HG02970 (cell line): Measurements from ENCODE around the gene TTC36.
A peak's percentile ranks its signal among the peaks of the same experiment; 100 is the strongest.
"Not testable (repeated sequence)": the region's sequence is repeated elsewhere in the genome, so short reads cannot be mapped to it uniquely, and the experiment has no call there.

Experiments
- ATAC-seq: cut with Tn5 transposase; IDR thresholded peaks from one replicate; pipeline ENCODE4 v1.9.1; 2021; ENCODE audit warnings: mild to moderate bottlenecking, moderate library complexity, moderate number of reproducible peaks; ENCODE audit not compliant: unreplicated experiment, low FRiP score

TTC36 gene

DNA sequence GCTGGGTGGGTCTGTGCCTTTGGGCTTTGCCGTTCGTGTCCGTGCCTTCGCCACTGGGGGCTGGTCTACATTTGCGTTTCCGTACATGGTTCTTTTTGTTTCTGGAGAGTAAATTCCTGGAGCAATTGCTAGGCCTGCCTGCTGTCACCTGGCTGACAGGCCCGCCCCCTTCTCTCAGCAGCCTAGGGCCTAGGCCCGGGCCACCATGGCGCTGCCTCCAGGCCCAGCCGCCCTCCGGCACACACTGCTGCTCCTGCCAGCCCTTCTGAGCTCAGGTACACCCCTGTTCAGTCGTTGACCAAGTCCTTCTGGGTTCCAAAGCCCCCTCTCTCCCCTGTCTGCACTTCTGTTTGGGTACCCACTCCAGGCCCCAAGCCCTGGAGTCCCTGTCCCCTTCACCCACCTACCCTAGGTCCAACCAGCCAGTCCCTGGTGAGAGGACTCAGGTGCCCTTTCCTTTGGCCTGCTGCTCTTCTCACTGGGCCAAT, 4.4 kb downstream of the TTC36 start:
- ATAC-seq, result no peak

DNA sequence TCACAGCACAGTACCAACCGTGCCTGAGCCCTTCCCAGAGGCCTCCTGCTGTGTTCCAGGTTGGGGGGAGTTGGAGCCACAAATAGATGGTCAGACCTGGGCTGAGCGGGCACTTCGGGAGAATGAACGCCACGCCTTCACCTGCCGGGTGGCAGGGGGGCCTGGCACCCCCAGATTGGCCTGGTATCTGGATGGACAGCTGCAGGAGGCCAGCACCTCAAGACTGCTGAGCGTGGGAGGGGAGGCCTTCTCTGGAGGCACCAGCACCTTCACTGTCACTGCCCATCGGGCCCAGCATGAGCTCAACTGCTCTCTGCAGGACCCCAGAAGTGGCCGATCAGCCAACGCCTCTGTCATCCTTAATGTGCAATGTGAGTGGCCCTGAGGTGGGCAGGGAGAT, 4.8 kb downstream of the TTC36 start:
- ATAC-seq, result no peak

DNA sequence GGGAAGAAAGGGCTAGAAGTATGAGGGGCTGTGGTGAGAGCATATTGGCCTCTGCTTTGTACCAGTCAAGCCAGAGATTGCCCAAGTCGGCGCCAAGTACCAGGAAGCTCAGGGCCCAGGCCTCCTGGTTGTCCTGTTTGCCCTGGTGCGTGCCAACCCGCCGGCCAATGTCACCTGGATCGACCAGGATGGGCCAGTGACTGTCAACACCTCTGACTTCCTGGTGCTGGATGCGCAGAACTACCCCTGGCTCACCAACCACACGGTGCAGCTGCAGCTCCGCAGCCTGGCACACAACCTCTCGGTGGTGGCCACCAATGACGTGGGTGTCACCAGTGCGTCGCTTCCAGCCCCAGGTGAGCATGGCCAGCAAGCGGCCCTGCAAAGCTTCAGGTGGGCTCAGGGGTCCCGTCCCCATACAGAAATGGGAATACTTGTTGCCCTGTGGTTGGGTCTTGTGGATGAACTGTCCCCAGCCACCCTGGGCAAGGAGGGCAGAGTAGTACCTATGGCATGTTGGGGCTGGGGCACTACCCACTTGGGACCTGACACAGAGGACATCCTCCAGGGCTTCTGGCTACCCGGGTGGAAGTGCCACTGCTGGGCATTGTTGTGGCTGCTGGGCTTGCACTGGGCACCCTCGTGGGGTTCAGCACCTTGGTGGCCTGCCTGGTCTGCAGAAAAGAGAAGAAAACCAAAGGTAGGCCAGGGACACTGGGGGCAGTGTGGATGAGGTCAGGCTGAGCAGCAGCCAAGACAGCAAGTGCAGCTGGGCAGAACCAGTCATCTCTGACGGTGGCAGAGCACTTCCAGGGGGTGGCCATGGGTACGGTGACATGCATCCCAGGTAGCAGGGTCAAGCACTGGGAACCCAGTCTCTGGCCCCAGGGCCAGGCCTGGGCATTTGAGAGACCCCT, 5.8 kb downstream of the TTC36 start:
- no peak for ATAC-seq

DNA sequence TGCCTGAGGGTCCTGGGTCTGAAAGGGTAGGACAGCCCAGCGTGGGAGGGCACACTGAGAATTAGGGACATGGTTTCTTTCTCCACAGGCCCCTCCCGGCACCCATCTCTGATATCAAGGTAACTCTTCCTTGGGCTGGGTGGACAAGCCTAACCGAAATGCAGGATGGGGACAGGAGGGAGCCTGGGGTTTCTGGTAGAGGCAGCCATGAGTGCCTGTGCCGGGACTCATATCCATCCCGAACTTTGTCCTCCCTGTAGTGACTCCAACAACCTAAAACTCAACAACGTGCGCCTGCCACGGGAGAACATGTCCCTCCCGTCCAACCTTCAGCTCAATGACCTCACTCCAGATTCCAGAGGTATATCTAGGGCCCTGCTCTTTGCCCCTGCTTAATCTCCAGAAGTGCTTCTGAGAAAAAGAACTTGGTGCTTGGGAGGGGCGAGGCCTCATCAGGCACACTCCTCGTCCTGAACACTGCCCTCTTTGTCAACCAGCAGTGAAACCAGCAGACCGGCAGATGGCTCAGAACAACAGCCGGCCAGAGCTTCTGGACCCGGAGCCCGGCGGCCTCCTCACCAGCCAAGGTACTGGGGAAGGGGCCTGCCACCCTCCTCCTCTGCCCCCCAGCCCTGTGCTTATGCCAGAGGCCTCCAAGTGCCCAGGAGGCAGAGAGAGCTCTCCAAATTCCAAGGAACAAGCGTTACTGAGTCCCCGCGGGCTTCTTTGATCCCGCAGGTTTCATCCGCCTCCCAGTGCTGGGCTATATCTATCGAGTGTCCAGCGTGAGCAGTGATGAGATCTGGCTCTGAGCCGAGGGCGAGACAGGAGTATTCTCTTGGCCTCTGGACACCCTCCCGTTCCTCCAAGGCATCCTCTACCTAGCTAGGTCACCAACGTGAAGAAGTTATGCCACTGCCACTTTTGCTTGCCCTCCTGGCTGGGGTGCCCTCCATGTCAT, 6.8 kb downstream of the TTC36 start:
- no peak for ATAC-seq

DNA sequence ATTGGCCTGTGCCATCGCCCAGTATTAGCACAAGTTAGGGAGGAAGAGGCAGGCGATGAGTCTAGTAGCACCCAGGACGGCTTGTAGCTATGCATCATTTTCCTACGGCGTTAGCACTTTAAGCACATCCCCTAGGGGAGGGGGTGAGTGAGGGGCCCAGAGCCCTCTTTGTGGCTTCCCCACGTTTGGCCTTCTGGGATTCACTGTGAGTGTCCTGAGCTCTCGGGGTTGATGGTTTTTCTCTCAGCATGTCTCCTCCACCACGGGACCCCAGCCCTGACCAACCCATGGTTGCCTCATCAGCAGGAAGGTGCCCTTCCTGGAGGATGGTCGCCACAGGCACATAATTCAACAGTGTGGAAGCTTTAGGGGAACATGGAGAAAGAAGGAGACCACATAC, 8.0 kb downstream of the TTC36 start:
- no peak for ATAC-seq

DNA sequence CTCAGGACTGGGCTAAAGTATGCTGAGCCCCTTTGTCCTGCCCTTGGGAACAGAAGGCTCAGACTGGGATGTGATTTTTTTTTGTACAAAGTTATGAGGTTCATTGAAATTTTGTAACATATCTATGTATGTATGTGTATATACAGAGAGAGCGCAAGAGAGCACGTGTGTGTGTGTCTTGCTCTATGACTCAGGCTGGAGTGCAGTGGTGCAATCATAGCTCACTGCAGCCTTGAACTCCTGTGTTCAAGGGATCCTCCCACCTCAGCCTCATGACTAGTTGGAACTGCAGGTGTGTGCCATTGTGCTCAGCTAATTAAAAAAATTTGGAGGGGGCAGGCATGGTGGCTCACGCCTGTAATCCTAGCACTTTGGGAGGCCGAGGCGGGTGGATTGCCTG, 9.5 kb downstream of the TTC36 start:
- ATAC-seq, result no peak

DNA sequence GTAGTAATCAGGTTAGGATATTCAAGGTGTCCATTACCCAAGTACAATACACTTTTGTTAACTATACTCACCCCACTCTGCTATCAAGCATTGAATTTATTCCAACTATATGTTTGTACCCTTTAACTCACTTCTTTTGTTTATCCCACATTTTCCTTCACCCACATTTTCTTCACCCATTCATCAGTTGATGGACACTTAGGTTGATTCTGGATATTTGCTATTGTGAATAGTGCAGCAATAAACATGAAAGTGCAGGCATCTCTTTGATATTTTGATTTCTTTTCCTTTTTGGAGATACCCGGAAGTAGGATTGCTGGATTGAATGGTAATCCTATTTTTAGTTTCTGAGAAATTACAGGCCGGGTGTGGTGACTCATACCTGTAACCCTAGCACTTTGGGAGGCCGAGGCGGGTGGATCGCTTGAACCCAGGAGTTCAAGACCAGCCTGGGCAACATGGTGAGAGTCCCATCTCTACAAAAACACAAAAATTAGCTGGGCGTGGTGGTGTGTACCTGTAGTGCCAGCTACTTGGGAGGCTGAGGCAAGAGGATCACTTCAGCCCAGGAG, 10.2 kb downstream of the TTC36 start:
- no peak for ATAC-seq

DNA sequence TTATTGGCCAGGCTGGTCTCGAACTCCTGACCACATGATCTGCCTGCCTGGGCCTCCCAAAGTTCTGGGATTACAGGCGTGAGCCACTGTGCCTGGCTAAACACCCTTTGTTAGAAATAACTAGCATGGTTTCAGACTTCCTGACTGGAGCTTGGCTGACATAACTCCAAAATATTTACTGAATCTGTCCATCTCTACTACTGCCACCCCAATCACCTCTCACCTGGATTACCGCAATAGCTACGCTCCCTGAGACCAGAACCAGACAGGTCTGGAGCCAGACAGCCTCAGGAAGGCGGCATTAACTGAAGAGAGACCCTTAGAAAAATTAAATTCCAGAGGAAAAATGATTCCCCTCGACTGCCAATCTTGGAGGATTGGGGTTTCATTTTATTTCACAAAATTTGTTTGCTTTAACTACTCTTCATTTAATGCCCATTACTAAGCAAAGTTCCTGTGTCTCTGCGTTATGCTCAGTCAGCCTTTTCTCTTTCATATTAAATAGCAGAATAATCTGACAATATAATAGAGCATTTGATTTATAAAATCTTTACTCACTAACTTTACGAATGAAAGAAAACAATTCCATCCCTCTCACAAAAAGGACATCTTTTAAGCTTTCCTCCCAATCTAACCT, 16.9 kb downstream of the TTC36 start:
- ATAC-seq, result no peak

DNA sequence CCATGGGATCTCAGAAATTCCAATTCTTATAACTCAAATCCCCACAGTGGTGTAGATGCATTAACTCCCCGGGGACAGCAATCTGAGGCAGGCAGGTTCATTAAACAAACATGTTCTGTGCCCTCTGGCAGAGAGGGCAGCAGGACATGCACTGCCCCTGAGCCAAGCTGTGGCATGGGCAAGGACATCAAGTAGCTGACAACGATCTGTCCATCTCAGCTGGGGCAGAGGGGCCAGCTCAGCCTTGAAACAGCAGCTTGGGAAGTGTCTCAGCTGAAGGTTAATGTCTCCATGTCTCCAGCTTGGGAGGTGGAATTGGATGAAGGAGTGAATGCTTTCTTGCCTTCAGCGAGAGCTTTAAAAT, 17.4 kb downstream of the TTC36 start:
- ATAC-seq, result no peak

DNA sequence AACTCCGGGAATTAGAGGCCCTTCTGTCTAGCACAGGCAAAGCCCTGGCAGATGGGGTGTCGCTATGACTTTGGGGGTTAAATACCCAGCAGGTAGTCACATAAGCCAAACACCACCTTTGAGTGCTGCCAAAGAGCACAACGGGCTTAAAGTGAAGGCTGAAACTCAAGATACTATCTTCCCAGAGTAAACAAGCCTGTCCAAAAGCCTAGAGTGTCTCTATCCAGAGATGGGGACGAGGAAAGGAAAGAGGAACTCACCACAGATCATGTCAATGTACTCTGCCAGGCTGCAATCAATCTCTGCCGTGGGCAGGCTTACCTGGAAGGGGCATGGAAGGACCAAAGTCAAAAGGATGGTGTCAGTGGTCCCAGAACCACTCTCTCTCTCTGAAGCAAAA, 18.3 kb downstream of the TTC36 start:
- no peak for ATAC-seq

DNA sequence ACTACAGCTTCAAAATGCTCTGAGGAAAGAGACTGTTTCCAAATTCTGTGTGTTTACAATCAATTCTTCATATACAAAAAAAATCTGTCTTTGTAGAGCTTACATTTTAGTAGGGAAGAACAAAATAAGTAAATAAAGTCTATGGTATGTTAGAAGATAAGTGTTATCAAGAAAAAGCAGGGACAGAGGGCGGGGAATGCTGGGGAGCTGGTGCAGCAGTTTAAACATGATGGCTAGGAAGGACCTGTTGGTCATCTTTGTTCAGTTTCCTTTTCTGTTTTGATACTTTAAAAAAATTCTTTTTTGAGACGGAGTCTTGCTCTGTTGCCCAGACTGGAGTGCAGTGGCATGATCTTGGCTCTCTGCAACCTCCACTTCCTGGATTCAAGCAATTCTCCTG, 19.9 kb downstream of the TTC36 start:
- ATAC-seq, result no peak

DNA sequence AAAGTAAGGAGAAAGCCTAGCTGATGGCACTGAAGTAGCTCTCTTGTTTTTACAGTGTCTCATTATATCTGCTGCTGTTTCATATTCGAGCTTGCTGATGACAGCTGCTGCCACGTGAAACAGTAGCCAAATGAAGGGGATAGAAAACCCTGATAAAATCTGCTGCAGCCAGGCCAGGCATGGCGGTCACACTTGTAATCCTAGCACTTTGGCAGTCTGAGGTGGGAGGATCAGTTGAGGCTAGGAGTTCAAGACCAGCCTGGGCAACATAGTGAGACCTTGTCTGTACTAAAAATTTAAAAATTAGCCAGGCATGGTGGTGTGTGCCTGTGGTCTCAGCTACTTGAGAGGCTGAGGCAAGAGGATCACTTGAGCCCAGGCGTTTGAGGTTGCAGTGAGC, 25.1 kb downstream of the TTC36 start:
- ATAC-seq, result no peak

DNA sequence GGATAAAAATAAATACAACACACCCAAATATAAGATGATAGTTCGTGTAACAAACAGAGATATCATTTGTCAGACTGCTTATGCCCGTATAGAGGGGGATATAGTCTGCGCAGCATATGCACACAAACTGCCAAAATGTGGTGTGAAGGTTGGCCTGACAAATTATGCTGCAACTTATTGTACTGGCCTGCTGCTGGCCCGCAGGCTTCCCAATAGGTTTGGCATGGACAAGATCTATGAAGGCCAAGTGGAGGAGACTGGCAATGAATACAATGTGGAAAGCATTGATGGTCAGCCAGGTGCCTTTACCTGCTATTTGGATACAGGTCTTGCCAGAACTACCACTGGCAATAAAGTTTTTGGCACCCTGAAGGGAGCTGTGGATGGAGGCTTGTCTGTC, 33.5 kb downstream of the TTC36 start:
- no peak for ATAC-seq

DNA sequence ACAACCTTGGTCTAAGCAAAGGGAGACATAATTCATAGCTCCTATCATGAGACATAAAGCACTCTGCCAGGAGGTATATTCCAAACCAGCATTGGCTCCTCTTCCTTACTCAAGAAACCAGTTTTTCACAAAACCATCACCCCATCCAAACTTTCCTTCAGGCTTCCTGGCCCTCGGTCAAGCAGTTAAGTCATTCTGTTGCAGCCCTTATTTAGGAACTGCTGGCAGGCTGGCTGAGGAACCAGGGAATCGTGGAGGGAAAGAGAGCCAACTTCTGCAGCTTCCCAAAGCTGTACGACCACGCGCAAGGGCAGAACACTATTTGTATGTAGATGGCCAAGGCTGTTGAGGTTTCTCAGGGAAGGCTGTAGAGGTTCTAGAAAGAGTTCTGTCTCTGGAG, 37.8 kb downstream of the TTC36 start:
- ATAC-seq, result no peak

DNA sequence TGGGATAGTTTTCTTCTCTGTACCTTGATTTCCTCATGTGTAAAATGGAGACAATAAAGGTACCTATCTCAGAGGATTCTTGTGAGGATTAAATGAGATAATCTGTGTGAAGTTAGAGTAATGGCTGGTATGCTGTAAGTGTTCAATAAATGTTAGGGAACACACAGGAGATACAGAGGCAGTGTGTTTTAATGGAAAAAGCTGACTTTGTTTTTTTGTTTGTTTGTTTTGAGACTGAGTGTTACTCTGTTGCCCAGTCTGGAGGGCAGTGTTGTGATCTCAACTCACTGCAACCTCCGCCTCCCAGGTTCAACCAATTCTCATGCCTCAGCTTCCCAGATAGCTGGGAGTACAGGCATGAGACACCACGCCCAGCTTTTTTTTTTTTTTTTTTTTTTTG, 42.4 kb downstream of the TTC36 start:
- no peak for ATAC-seq

DNA sequence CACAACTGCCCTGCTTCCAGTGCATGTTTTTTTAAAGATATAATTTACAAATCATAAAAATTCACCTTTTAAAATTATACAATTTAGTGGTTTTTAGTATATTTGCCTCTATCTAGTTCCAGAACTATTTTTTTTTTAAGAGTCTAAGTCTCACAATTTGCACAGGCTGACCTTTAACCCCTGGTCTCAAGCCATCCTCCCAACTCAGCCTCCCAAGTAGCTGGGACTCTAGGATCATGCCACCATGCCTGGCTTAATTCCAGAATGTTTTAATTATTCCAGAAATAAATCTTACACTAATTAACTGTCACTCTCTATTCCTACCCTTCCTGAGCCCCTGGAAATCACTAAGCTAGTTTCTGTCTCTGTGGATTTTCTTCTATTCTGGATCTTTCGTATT, 43.5 kb downstream of the TTC36 start:
- no peak for ATAC-seq

DNA sequence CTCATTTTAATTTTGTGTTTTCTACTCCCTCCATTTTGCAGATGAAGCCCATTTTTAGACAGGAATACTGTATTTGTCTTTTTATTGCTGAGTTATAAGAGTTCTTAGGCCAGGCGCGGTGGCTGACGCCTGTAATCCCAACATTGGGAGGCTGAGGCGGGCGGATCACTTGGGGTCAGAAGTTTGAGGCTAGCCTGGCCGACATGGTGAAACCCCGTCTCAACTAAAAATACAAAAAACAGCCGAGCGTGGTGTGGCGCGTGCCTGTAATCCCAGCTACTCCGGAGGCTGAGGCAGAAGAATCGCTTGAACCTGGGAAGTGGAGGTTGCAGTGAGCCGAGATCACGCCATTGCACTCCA, 44.4 kb downstream of the TTC36 start:
- not testable (repeated sequence) for ATAC-seq

DNA sequence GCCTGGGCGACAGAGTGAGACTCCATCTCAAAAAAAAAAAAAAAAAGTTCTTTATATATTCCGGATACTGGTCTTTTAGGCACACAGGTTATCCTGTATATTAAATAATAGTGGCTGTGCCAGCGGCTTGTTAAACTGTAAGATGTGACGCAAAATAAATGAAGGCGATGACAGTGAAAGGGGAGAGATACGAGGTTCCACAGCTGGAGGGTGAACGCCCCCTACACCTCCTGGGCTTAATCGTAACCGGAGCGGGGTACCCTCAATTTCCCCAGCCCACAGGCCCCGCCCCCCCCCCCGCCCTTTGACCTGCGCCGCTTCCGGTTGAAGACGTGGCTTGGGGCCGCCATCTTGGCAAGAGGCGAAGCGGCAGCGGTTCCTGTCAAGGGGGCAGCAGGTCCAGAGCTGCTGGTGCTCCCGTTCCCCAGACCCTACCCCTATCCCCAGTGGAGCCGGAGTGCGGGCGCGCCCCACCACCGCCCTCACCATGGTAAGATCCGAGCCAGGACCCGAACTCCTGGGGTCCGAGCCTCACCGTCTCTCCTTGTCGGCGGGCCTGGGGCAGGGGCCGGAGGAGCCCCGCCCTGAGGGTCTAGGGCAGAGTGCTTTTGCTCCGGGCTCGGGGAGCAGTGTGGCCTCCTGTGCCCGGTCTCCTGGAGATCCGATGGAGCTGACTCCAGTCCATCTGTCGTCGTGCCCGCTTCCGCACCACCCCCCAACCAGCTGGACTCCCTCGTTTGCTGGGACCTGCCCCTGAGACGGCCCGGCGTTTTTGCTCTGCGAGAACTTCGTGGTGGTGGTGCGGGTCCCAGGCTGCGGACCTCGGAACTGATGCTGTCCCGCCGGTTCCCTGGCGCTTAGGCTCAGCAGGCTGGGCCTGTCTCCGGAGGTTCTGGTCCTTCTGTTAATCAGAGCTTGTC, 45.0 kb downstream of the TTC36 start, which contains the start of gene ARCN1:
TSS of gene ARCN1 (plus strand) at position 349 of the 920 bp plus-strand sequence. CDS start at position 488, 139 bp downstream.
- peak; percentile 54 for ATAC-seq

DNA sequence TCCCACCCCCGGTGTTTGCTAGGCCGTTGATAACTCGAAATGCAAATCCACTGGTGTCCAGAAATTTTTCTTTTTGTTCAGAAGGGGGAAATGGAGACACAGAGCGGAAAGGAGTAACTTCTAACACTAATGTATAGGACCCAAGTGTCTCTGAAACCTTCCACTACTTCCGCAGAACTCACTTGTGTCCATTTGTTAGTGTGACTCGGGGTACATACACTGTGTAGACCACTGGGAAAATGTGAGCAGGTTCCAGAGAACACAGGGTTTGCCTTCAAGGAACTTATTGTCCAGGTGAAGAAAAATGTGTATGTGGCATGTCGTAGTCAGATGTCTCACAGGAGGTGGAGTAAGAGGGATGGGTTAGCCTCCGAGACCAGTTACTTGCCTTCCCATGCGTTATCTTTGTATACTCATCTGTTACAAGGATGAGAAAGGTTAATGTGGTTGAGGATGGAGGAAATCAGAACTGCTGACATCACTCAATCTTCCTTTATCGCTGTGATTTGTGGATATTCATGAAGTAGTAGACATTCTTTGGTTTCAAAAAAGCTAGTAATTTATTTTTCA, 45.8 kb downstream of the TTC36 start:
- ATAC-seq, result peak; percentile 31
